GM19238 (cell line): ENCODE data around the gene EHMT1.

Source experiments
- DNase-seq: peaks from one replicate; pipeline ENCODE4 v3.0.0; 2011; ENCODE audit warnings: low spot score; ENCODE audit not compliant: insufficient read length

EHMT1 gene

DNA sequence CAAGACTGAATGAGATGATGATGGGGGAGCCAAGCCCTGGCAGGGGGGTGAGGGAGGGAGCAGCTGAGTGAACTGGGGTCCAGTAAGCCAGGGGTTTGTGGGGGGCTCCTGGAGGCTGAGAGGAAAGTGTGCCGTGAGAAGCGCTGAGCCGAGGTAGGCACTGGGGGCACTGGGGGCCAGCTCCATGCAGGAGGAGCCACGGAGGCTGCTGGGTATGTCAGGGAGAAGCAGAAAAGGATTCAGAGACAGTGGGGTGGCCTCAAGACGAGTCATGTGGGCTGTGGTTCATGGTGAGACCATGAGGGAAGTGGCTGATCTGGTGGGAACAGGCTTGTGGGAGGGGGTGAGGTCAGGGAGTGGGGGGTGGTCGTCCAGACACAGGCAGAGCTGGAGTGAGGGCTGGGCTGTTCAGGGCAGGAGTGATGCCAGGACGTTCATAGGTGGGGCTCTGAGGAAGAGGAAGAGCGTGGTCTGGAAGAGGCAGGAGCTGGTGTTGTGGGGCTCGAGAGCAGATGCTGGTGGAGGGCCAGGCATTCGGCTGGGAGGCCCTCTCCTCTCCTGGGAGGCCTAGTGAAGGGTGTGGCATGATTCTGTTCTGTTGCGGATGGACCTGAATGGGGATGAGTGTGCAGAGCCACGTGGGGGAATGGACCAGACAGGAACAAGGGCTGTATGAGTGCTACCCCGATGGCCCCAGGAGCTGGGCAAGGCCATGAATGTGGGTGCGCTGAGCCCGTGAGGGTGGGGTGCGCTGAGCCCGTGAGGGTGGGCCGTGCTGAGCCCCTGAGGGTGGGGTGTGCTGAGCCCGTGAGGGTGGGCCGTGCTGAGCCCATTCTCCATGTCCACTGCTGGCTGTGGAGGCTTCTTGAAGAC lies 166.1 kb downstream of the EHMT1 start:
- DNase-seq, result no peak

DNA sequence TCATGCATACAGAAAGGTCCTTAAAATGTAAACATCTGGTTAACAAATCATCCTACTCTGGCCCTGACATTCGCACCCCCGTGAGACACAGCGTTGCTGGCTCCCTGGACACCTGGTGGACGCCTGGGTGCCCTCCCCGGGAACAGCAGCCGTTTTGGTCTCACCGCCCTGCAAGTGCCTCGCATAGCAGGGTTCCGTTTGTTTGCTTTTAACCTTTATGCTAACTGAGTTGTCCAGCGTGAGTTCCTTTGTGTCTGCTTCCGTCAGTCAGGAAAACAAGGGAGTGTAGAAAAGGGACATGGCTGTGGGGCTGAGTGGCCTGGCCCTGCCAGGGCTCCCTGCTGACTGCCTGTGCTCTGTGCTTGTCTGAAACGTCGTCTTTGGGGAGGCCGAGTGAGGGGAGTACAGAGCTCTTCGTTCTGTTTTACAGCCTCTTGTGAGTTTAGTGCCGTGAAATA lies 166.9 kb downstream of the EHMT1 start:
- no peak for DNase-seq

DNA sequence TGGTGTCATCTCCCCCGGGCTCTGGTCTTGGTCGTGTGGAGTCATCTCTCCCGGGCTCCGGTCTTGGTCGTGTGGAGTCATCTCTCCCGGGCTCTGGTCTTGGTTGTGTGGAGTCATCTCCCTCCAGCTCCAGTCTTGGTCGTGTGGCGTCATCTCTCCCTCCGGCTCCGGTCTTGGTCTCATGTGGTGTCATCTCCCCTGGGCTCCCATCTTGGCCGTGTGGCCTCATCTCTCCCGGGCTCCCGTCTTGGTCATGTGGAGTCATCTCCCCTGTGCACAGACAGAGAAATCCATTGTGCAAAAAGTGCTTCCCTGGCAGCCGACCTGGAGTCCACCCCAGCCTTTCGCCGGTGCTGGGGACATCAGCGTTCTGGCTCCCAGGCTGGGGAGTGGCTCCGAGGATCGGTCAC lies 167.7 kb downstream of the EHMT1 start:
- DNase-seq, result no peak

- no peak for DNase-seq
These were observed 168.6 kb downstream of the EHMT1 start for GRCh38 chr9:137787381-137787780.

DNA sequence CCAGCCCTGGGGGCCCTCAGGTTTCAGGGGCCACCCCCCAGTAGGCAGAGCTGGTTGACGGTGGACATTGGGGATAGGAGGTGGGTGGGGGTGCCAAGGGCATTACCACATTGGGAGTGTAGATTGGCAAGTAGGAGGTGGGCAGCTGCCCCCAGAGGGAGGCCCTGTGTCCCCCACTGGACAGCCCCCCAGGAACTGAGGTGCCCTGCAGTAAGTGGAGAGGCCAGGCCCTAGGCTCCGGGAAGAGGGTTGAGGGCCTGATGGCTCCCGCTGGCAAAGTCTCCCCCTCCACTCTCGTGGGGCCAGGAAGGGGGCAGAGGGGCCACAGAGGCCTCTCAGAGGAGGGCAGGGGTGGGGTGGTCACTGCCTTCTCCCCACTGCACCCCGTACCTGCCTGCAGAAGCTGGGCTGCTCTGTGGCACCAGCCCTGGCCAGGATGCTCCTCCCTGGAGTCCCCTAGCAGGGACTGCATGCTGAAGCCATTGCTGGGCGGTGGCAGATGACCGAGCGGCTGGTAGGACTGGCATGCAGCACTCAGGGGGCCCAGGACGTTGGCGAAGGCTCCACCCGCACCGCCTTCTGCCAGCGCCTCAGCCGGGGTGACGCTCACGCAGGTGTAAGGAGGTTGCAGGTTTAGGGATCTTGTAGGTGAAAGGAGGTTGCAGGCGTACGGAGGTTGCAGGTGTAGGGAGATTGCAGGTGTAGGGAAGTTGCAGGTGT lies 169.1 kb downstream of the EHMT1 start:
- no peak for DNase-seq

- no peak for DNase-seq
These were observed 169.9 kb downstream of the EHMT1 start for GRCh38 chr9:137788561-137789294.

- DNase-seq, result no peak
These were observed 170.6 kb downstream of the EHMT1 start for GRCh38 chr9:137789295-137789895.

- DNase-seq, result no peak
These were observed 173.1 kb downstream of the EHMT1 start for GRCh38 chr9:137791947-137792346.

DNA sequence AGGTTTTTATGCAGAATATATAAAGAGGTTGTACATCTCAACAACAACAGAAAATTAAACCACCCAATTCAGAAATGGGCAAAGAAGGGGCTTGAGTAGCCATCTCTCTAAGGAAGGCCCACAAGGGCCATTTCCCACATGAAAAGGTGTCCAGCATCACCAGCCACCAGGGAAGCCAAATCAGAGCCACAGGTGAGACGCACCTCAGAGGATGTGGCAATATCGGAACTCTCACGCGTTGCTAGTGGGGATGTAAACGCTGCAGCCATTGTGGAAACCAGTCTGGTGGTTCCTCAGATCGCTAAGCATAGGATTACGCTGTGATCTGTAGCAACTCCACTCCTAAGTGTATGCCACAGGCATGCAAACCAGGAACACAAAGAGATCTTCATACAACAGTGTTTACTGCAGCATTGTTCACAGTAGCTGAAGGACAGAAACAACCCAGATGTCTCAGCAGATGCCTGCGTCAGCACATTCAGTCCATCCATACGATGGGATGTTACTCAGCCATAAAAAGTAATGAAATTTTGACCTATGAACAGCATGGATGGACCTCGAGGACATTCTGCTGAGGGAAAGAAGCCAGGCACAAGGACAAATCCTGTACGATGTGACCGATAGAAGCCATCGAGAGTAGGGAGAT lies 174.5 kb downstream of the EHMT1 start:
- no peak for DNase-seq

DNA sequence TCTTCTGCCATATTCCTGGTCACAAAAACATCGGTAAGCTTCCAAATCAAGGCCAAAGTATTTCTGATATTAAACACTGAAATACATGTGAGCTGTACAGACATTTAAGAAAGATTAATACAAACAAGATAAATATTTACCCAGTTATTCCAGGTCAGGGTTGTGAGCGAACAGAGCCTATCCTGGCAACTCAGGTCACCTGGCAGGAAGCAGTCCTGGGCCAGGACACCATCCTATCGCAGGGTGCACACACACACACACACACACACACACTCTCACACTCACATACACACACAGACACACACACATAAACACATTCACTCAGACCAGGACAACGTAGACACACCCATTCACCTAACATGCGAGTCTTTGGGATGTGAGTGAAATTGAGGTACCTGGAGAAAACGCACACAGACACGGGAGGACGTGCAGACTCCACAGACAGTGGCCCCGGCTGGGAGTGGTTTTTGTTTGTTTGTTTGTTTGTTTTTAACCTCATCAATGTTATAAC lies 176.4 kb downstream of the EHMT1 start:
- DNase-seq, result no peak

DNA sequence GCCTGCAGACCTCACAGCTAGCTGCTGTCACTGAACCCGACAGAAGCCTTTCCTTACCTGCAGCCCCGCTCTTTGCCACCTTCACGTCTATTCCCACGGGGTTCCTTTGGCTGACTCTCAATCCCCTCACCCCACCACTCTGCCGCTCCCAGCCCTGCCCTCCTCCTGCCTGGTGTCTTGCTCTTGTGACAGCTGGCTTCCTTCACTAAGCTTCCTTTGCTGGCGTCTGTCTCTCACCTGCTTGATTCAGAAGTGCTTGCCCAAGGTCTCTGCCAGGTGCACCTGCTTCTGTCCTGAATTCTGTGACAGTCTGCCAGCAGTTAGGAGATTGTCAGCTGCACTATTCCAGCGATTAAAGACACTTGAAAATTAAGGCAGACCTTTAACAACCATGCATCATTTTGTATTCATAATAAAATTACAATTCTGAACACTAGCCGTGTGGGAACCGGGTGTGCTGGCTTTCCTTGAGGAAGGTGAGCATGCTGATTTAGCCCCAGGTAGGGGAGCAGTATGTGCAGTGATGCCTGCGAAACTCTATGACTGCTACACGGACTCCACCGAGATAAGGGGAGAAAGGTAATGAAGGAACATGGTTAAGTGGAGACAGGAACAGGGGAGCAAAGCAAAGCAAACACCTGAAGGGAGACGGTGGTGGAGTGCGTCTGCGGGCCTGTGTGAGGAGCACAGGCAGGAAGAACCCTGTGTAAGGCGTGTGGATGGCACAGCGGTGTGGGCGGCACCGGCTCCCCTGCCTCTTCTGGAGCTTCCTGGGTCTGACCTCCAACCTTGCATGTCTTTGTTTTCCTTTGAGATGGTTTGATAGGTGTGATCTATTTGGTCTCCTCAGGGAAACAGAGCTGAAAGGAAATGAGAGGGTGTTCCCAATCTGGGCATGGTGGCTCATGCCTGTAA lies 178.7 kb downstream of the EHMT1 start:
- no peak for DNase-seq

GRCh38 chr9:137798142-137798541 lies 179.3 kb downstream of the EHMT1 start:
- DNase-seq, result no peak

DNA sequence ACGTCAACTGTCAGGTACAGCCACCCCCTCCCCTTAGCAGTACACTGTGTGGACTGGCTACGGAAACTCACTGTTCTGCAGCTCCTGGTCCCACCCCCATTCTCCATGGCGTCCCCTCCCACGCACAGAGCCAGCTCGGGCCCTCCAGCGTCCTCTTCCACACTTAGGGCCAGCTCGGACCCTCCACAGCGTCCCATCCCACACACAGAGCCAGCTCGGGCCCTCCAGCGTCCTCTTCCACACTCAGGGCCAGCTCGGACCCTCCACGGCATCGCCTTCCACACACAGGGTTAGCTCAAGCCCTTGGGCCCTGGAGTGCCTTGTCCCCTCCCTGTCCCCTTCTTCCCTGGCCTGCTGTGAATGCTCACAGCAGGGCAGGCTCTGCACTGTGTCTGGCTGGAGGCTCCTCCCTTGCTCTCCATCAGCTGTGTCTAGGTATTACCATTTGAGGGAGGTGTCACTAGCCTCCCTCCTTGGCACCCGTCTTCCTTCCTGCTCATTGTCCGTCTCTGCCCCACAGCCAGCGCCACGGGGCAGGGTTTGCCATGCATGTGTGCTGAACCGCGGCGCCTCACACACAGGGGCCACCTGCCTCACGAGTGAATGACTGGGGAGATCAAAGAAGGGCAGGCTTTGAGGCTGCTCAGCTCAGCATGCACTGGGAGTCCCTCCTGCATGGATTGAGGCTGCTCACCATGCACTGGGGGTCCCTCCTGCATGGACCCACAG lies 180.3 kb downstream of the EHMT1 start:
- DNase-seq, result no peak

- no peak for DNase-seq
These were observed 180.8 kb downstream of the EHMT1 start for GRCh38 chr9:137799630-137799983.

DNA sequence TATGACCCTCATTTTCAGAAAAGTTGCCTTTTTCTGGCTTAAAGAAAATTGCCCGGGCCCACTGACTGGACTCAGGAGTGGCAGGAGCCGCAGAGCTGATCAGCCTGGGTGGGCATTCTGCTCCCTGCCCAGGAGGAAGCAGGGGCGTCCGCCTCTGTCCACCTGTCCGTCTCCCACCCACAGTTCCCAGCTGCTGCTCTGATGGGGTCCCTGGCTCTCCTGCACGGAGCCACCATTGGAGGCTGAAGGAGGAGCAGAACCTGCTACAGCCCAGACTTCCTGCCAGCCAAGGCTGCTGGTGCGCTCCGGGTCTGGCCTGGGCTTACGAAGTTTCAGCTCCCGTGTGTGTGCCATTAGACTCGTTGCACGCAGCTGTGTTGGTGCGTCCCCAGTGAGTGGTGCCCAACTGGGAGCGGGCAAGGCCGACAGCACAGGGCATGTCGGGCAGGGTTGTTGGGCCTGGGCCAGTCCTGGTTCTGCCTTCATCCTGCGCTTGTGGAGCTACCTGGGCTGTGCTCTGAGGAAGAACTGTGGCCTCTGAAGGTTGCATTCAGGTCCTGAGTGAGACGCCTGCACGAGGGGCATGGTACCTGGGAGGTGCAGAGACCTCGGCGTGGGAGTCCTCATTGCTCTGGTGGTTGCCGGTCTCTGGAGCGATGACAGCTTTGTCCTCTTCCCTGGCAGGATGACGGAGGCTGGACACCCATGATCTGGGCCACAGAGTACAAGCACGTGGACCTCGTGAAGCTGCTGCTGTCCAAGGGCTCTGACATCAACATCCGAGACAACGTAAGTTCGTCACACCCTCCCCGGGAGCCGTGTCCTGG lies 181.6 kb downstream of the EHMT1 start:
- no peak for DNase-seq

DNA sequence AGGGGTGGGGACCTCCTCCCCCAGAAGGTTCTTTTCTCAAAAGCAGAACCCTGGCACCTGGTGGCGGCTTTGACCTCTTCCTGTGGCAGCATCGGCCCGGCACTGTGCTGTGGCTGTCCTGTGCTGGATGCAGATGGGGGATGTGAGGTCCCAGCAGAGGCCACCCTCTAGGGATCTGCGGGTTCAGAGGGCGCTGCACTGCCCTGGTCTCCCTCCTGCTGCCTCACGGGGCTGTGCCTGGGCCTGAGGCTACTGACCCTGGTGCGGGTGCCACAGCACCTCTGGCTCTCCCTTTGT lies 182.2 kb downstream of the EHMT1 start:
- no peak for DNase-seq

- no peak for DNase-seq
These were observed 183.2 kb downstream of the EHMT1 start for GRCh38 chr9:137802021-137802420.

- no peak for DNase-seq
These were observed 183.9 kb downstream of the EHMT1 start for GRCh38 chr9:137802521-137803243.
